ENCODE measurements around the gene SKP2.

The SKP2 gene

GRCh38 chr5:36152324-36153297 is 700 bp downstream of the SKP2 start:
- Histone ChIP-seq H3K36me3 (ENCODE audit: insufficient read depth, insufficient read length, low read length) (peaks cover 46% of the 10 kb centered on the region), H3K4me1 (ENCODE audit: insufficient read depth, insufficient read length) (no peaks in the 10 kb centered on the region), H3K9me3 (ENCODE audit: insufficient read depth, low read length) (no peaks in the 10 kb centered on the region), H3K9ac (ENCODE audit: insufficient read length, low read depth) (peak overlapping the region; percentile 73), H3K4me3 (ENCODE audit: insufficient read length, low read depth) (peak overlapping the region; percentile 79), H3K27me3 (ENCODE audit: insufficient read depth, insufficient read length) (no peaks in the 10 kb centered on the region)
- no peak for DNase-seq (ENCODE audit: low read depth, low spot score)
- no peak for TF ChIP-seq YY1 (IDR thresholded peaks at IDR 0.05; ENCODE audit: insufficient read depth, insufficient read length)
- no peak for TF ChIP-seq SUZ12 (IDR thresholded peaks at IDR 0.05; ENCODE audit: extremely low read depth, insufficient read depth, insufficient read length)
- no peak for TF ChIP-seq ZNF274 (IDR thresholded peaks at IDR 0.05; ENCODE audit: low read depth, low read length)

GRCh38 chr5:36153298-36153677 is 1.4 kb downstream of the SKP2 start:
- H3K27me3 ChIP-seq (ENCODE audit: insufficient read depth, insufficient read length): no peaks in the 10 kb centered on the region
- no peaks in the 10 kb centered on the region for H3K4me1 ChIP-seq (ENCODE audit: insufficient read depth, insufficient read length)
- no peak overlapping the region for H3K9ac ChIP-seq (ENCODE audit: insufficient read length, low read depth)
- TF ChIP-seq YY1 (IDR thresholded peaks at IDR 0.05; ENCODE audit: insufficient read depth, insufficient read length) (no peak), ZNF274 (IDR thresholded peaks at IDR 0.05; ENCODE audit: low read depth, low read length) (no peak), SUZ12 (IDR thresholded peaks at IDR 0.05; ENCODE audit: extremely low read depth, insufficient read depth, insufficient read length) (no peak)
- no peaks in the 10 kb centered on the region for H3K9me3 ChIP-seq (ENCODE audit: insufficient read depth, low read length)
- H3K36me3 ChIP-seq (ENCODE audit: insufficient read depth, insufficient read length, low read length): peaks cover 52% of the 10 kb centered on the region
- H3K4me3 ChIP-seq (ENCODE audit: insufficient read length, low read depth): peak overlapping the region; percentile 10
- no peak for DNase-seq (ENCODE audit: low read depth, low spot score)

GRCh38 chr5:36153726-36154125 is 1.8 kb downstream of the SKP2 start:
- no peak for DNase-seq (ENCODE audit: low read depth, low spot score)
- H3K4me3 ChIP-seq (ENCODE audit: insufficient read length, low read depth): no peak overlapping the region
- H3K36me3 ChIP-seq (ENCODE audit: insufficient read depth, insufficient read length, low read length): peaks cover 56% of the 10 kb centered on the region
- no peaks in the 10 kb centered on the region for H3K9me3 ChIP-seq (ENCODE audit: insufficient read depth, low read length)
- no peaks in the 10 kb centered on the region for H3K27me3 ChIP-seq (ENCODE audit: insufficient read depth, insufficient read length)
- H3K9ac ChIP-seq (ENCODE audit: insufficient read length, low read depth): no peak overlapping the region
- H3K4me1 ChIP-seq (ENCODE audit: insufficient read depth, insufficient read length): no peaks in the 10 kb centered on the region
- TF ChIP-seq ZNF274 (IDR thresholded peaks at IDR 0.05; ENCODE audit: low read depth, low read length) (no peak), YY1 (IDR thresholded peaks at IDR 0.05; ENCODE audit: insufficient read depth, insufficient read length) (no peak), SUZ12 (IDR thresholded peaks at IDR 0.05; ENCODE audit: extremely low read depth, insufficient read depth, insufficient read length) (no peak)

GRCh38 chr5:36155291-36155690 is 3.4 kb downstream of the SKP2 start:
- no peaks in the 10 kb centered on the region for H3K4me1 ChIP-seq (ENCODE audit: insufficient read depth, insufficient read length)
- no peaks in the 10 kb centered on the region for H3K27me3 ChIP-seq (ENCODE audit: insufficient read depth, insufficient read length)
- peaks cover 72% of the 10 kb centered on the region for H3K36me3 ChIP-seq (ENCODE audit: insufficient read depth, insufficient read length, low read length)
- H3K4me3 ChIP-seq (ENCODE audit: insufficient read length, low read depth): no peak overlapping the region
- no peak overlapping the region for H3K9ac ChIP-seq (ENCODE audit: insufficient read length, low read depth)
- TF ChIP-seq ZNF274 (IDR thresholded peaks at IDR 0.05; ENCODE audit: low read depth, low read length) (no peak), YY1 (IDR thresholded peaks at IDR 0.05; ENCODE audit: insufficient read depth, insufficient read length) (no peak), SUZ12 (IDR thresholded peaks at IDR 0.05; ENCODE audit: extremely low read depth, insufficient read depth, insufficient read length) (no peak)
- no peak for DNase-seq (ENCODE audit: low read depth, low spot score)
- no peaks in the 10 kb centered on the region for H3K9me3 ChIP-seq (ENCODE audit: insufficient read depth, low read length)

DNA sequence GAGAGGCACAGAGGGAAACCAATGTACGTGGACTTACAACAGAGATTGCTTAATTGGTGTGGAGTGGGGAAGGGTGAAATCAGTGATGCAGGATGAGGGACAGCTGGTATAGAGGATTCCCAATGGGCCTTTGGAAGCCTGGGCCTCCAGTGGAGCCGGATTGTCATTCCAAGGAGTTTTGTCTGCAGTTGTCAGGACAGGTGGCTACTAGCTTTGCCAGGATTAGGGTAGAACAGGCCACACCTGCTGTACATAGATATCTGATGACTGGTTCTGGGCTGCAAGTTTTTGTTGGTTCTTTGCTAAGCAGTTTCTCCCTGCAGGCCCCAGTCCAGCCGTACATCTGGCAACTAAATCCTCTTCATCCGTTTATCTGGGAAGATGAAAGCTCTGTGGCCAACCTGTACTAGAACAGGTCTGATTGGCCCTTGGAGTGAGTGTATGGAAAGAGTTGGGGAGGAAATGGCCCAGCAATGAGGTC is 4.2 kb downstream of the SKP2 start:
- no peak for TF ChIP-seq SUZ12 (IDR thresholded peaks at IDR 0.05; ENCODE audit: extremely low read depth, insufficient read depth, insufficient read length)
- TF ChIP-seq ZNF274 (IDR thresholded peaks at IDR 0.05; ENCODE audit: low read depth, low read length): no peak
- no peak for TF ChIP-seq YY1 (IDR thresholded peaks at IDR 0.05; ENCODE audit: insufficient read depth, insufficient read length)
- no peak overlapping the region for H3K4me3 ChIP-seq (ENCODE audit: insufficient read length, low read depth)
- no peak overlapping the region for H3K9ac ChIP-seq (ENCODE audit: insufficient read length, low read depth)
- DNase-seq (ENCODE audit: low read depth, low spot score): no peak
- no peaks in the 10 kb centered on the region for H3K27me3 ChIP-seq (ENCODE audit: insufficient read depth, insufficient read length)
- no peaks in the 10 kb centered on the region for H3K9me3 ChIP-seq (ENCODE audit: insufficient read depth, low read length)
- peaks cover 78% of the 10 kb centered on the region for H3K36me3 ChIP-seq (ENCODE audit: insufficient read depth, insufficient read length, low read length)
- H3K4me1 ChIP-seq (ENCODE audit: insufficient read depth, insufficient read length): no peaks in the 10 kb centered on the region

- H3K27me3 ChIP-seq (ENCODE audit: insufficient read depth, insufficient read length): no peaks in the 10 kb centered on the region
- DNase-seq (ENCODE audit: low read depth, low spot score): no peak
- no peak overlapping the region for H3K4me3 ChIP-seq (ENCODE audit: insufficient read length, low read depth)
- H3K9me3 ChIP-seq (ENCODE audit: insufficient read depth, low read length): no peaks in the 10 kb centered on the region
- peaks cover 83% of the 10 kb centered on the region for H3K36me3 ChIP-seq (ENCODE audit: insufficient read depth, insufficient read length, low read length)
- TF ChIP-seq ZNF274 (IDR thresholded peaks at IDR 0.05; ENCODE audit: low read depth, low read length) (no peak), YY1 (IDR thresholded peaks at IDR 0.05; ENCODE audit: insufficient read depth, insufficient read length) (no peak), SUZ12 (IDR thresholded peaks at IDR 0.05; ENCODE audit: extremely low read depth, insufficient read depth, insufficient read length) (no peak)
- H3K9ac ChIP-seq (ENCODE audit: insufficient read length, low read depth): no peak overlapping the region
- no peaks in the 10 kb centered on the region for H3K4me1 ChIP-seq (ENCODE audit: insufficient read depth, insufficient read length)
Measured at GRCh38 chr5:36156619-36157018, 4.7 kb downstream of the SKP2 start.

GRCh38 chr5:36158144-36158543 is 6.2 kb downstream of the SKP2 start:
- H3K36me3 ChIP-seq (ENCODE audit: insufficient read depth, insufficient read length, low read length): peaks cover 97% of the 10 kb centered on the region
- DNase-seq (ENCODE audit: low read depth, low spot score): no peak
- H3K27me3 ChIP-seq (ENCODE audit: insufficient read depth, insufficient read length): no peaks in the 10 kb centered on the region
- no peak overlapping the region for H3K4me3 ChIP-seq (ENCODE audit: insufficient read length, low read depth)
- H3K4me1 ChIP-seq (ENCODE audit: insufficient read depth, insufficient read length): no peaks in the 10 kb centered on the region
- H3K9ac ChIP-seq (ENCODE audit: insufficient read length, low read depth): no peak overlapping the region
- TF ChIP-seq SUZ12 (IDR thresholded peaks at IDR 0.05; ENCODE audit: extremely low read depth, insufficient read depth, insufficient read length) (no peak), ZNF274 (IDR thresholded peaks at IDR 0.05; ENCODE audit: low read depth, low read length) (no peak), YY1 (IDR thresholded peaks at IDR 0.05; ENCODE audit: insufficient read depth, insufficient read length) (no peak)
- no peaks in the 10 kb centered on the region for H3K9me3 ChIP-seq (ENCODE audit: insufficient read depth, low read length)

Data from NT2/D1 (cell line).